CD14-positive monocyte (primary cell): ENCODE data around the gene GALNT18. TPM values are rescaled to one million over a fixed set of nuclear protein-coding genes. Genes with fewer than 3 reads are reported as not detected.

Experiments
- DNase-seq, 3 donors: peaks; one replicate each; pipeline ENCODE4 v3.0.0-alpha.2; 2011 to 2022
- H2AFZ ChIP-seq: 2 replicates; pipeline ENCODE4 v1.6.0; 2012; ENCODE audit warnings: mild to moderate bottlenecking, low read depth, low read length, inconsistent platforms; ENCODE audit not compliant: insufficient read depth, poor library complexity, severe bottlenecking
- H3K27ac ChIP-seq, 2 donors: 1 replicate in 1 of 2; 2 replicates in 1 of 2; pipeline ENCODE4 v1.5.1; 2012 to 2013; ENCODE audit warnings: low read length in 2 of 2, control low read depth in 1 of 2, inconsistent platforms in 1 of 2, low read depth in 1 of 2, mild to moderate bottlenecking in 1 of 2
- H3K27me3 ChIP-seq, 2 donors: one replicate each; pipeline versions ENCODE4 v1.6.0 to v1.6.1; 2011 to 2013; ENCODE audit warnings: low read length in 2 of 2; ENCODE audit not compliant: control insufficient read depth in 2 of 2, insufficient read depth in 2 of 2
- H3K36me3 ChIP-seq, 2 donors: replicated peaks in 1 of 2; 1 replicate in 1 of 2; 2 replicates in 1 of 2; pipeline versions ENCODE4 v1.5.1 to v1.6.1; 2012 to 2013; ENCODE audit warnings: low read length in 2 of 2, control low read depth in 1 of 2, inconsistent platforms in 1 of 2, mild to moderate bottlenecking in 1 of 2; ENCODE audit not compliant: insufficient read depth in 2 of 2, control insufficient read depth in 1 of 2
- H3K4me1 ChIP-seq, 2 donors: 1 replicate in 1 of 2; 2 replicates in 1 of 2; pipeline versions ENCODE4 v1.5.1 to v1.6.1; 2012 to 2013; ENCODE audit warnings: low read length in 2 of 2, control low read depth in 1 of 2, inconsistent platforms in 1 of 2, mild to moderate bottlenecking in 1 of 2, moderate library complexity in 1 of 2; ENCODE audit not compliant: insufficient read depth in 2 of 2, control insufficient read depth in 1 of 2
- H3K4me2 ChIP-seq: replicated peaks from 2 replicates; pipeline ENCODE3; 2012; ENCODE audit warnings: low read length, moderate library complexity, mild to moderate bottlenecking; ENCODE audit not compliant: poor library complexity, severe bottlenecking; ENCODE audit errors: extremely low read depth
- H3K4me3 ChIP-seq, 3 experiments: fragments of 200-600 bp in 1 of 3; sonication (generic) in 1 of 3; replicated peaks in 1 of 3; 1 replicate in 2 of 3; 2 replicates in 1 of 3; pipeline ENCODE4 v1.5.1; 2011 to 2013; ENCODE audit warnings: low read length in 3 of 3, mild to moderate bottlenecking in 3 of 3, control low read depth in 2 of 3, low read depth in 2 of 3, inconsistent platforms in 1 of 3, moderate library complexity in 1 of 3
- H3K79me2 ChIP-seq: 2 replicates; pipeline ENCODE4 v1.6.0; 2012; ENCODE audit warnings: mild to moderate bottlenecking, control low read depth, inconsistent platforms, low read length, moderate library complexity; ENCODE audit not compliant: insufficient read depth
- H3K9ac ChIP-seq: 2 replicates; pipeline ENCODE4 v1.6.0; 2017; ENCODE audit warnings: low read length, mild to moderate bottlenecking; ENCODE audit not compliant: insufficient read depth, poor library complexity, severe bottlenecking
- H3K9me3 ChIP-seq, 2 donors: replicated peaks in 1 of 2; 1 replicate in 1 of 2; 2 replicates in 1 of 2; pipeline versions ENCODE4 v1.5.1 to v1.6.1; 2012 to 2013; ENCODE audit warnings: low read length in 2 of 2, control low read depth in 1 of 2; ENCODE audit not compliant: control insufficient read depth in 1 of 2, insufficient read depth in 1 of 2
- H4K20me1 ChIP-seq: 2 replicates; pipeline ENCODE4 v1.6.0; 2012; ENCODE audit warnings: mild to moderate bottlenecking, low read length, control low read depth, moderate library complexity; ENCODE audit not compliant: insufficient read depth
- H3K27ac Mint-ChIP-seq, 7 donors: one replicate each; pipeline ENCODE4 v1.8.0; 2020; ENCODE audit warnings: mild to moderate bottlenecking in 7 of 7, mixed read lengths in 7 of 7, moderate library complexity in 6 of 7, inconsistent platforms in 2 of 7
- H3K27me3 Mint-ChIP-seq, 3 donors: one replicate each; pipeline ENCODE4 v1.8.0; 2021 to 2022; ENCODE audit warnings: low read depth in 3 of 3, mild to moderate bottlenecking in 3 of 3, mixed read lengths in 3 of 3, moderate library complexity in 3 of 3, inconsistent platforms in 1 of 3
- H3K36me3 Mint-ChIP-seq, 2 donors: one replicate each; pipeline ENCODE4 v1.8.0; 2020; ENCODE audit warnings: mixed read lengths in 2 of 2, inconsistent platforms in 1 of 2, mild to moderate bottlenecking in 1 of 2
- H3K4me1 Mint-ChIP-seq: one replicate; pipeline ENCODE4 v1.8.0; 2020; ENCODE audit warnings: mild to moderate bottlenecking, mixed read lengths
- H3K4me3 Mint-ChIP-seq, 2 donors: one replicate each; pipeline ENCODE4 v1.8.0; 2020; ENCODE audit warnings: mild to moderate bottlenecking in 2 of 2, mixed read lengths in 2 of 2, moderate library complexity in 1 of 2
- H3K9me3 Mint-ChIP-seq, 7 donors: one replicate each; pipeline ENCODE4 v1.8.0; 2020 to 2022; ENCODE audit warnings: mixed read lengths in 7 of 7, mild to moderate bottlenecking in 6 of 7, moderate library complexity in 6 of 7, inconsistent platforms in 2 of 7
- WGBS: methylation state at CpG from one replicate; pipeline ENCODE4 v1.1.5; 2013; ENCODE audit warnings: missing lambda C conversion rate; ENCODE audit not compliant: insufficient coverage; 5-methylcytosine and 5-hydroxymethylcytosine counted together
- intact Hi-C, 2 donors: fragments of 100-400 bp; cut with micrococcal nuclease; formaldehyde crosslinking; loops; one replicate each; pipeline versions ENCODE4 v1.15.0 to v1.15.1; 2023
- polyA plus RNA-seq, 3 donors: library from polyadenylated mRNA; depleted of rRNA in 1 of 3; unstranded in 2 of 3; stranded (reverse) in 1 of 3; fragments of 300-500 nt in 2 of 3; fragments of >200 nt in 1 of 3; fragmentation: Illumina TruSeq in 2 of 3; gene quantifications; 1 replicate in 2 of 3; 2 replicates in 1 of 3; pipeline ENCODE4 v1.2.3, GENCODE V29; 2012 to 2021
- TF ChIP-seq, protein P1 (sequence below): fragments of 200-600 bp; IDR thresholded peaks from one replicate; pipeline ENCODE4 v1.8.0; 2022; ENCODE audit warnings: antibody characterized with exemption, mild to moderate bottlenecking

The GALNT18 gene
- polyA plus RNA-seq, 3 donors, result not detected

DNA sequence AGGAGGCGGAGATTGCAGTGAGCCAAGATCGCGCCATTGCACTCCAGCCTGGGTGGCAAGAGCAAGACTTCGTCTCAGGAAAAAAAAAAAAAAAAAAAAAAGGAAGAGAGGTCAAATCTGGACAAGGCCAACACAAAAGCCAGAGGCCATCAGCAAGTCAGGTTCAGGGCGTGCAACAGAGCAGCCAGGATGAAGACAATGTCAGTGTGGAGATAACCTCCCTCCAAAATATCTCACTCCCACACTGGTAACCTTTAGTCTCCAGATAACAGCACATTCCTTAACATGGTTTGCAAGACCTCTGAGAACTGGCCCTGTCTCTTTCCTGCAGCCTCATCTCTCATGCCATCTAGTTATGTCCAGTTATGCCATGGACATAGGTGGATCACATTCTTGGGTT is 273.5 kb downstream of the GALNT18 start:
- Histone ChIP-seq H3K9me3 (no peaks in the 10 kb centered on the region), H3K79me2 (no peaks in the 10 kb centered on the region), H3K27me3 (peaks cover 0 to 2% of the 10 kb centered on the region in 2 donors), H3K4me3 (no peak overlapping the region), H3K4me1 (no peaks in the 10 kb centered on the region), H3K4me2 (no peak overlapping the region), H3K9ac (no peak overlapping the region), H2AFZ (no peak overlapping the region), H3K36me3 (no peaks in the 10 kb centered on the region), H3K27ac (no peak overlapping the region), H4K20me1 (no peaks in the 10 kb centered on the region)
- Mint-ChIP-seq H3K9me3 (peaks cover 0 to 2% (median 0%) of the 10 kb centered on the region in 7 donors), H3K27me3 (peaks cover 4 to 19% (median 9%) of the 10 kb centered on the region in 3 donors), H3K36me3 (no peaks in the 10 kb centered on the region), H3K27ac (no peak overlapping the region), H3K4me1 (no peaks in the 10 kb centered on the region), H3K4me3 (no peak overlapping the region)
- WGBS, result 92% methylated on average over 5 of the region's 5 CpGs
- DNase-seq, result no peak
- TF ChIP-seq, protein P1, sequence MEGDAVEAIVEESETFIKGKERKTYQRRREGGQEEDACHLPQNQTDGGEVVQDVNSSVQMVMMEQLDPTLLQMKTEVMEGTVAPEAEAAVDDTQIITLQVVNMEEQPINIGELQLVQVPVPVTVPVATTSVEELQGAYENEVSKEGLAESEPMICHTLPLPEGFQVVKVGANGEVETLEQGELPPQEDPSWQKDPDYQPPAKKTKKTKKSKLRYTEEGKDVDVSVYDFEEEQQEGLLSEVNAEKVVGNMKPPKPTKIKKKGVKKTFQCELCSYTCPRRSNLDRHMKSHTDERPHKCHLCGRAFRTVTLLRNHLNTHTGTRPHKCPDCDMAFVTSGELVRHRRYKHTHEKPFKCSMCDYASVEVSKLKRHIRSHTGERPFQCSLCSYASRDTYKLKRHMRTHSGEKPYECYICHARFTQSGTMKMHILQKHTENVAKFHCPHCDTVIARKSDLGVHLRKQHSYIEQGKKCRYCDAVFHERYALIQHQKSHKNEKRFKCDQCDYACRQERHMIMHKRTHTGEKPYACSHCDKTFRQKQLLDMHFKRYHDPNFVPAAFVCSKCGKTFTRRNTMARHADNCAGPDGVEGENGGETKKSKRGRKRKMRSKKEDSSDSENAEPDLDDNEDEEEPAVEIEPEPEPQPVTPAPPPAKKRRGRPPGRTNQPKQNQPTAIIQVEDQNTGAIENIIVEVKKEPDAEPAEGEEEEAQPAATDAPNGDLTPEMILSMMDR, result no peak
- intact Hi-C loops, result no loop called here

DNA sequence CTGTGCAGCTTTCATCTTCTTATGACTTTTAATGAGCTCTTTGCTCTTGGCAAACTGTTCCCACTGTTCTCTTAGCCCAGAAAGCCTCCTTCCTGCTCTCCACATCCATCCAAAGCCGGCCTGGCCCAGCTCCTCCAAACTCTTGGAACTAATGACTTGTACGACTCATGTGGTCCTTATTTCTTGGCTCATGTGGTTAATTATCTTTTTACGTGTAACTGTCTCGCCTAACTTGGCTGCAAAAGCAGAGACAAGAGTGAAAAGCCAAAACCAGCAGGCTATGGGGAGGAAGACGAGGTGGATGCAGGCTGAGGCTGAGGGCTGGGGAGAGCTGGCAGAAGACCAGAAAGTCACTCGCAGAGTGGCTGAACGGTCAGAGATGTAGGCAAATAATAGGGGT is 274.2 kb downstream of the GALNT18 start:
- no peak overlapping the region for H3K4me3 ChIP-seq
- H2AFZ ChIP-seq, result no peak overlapping the region
- no peaks in the 10 kb centered on the region for H4K20me1 ChIP-seq
- intact Hi-C loops, result no loop called here
- no peak overlapping the region for H3K4me2 ChIP-seq
- no peaks in the 10 kb centered on the region for H3K9me3 ChIP-seq
- H3K9ac ChIP-seq, result no peak overlapping the region
- Mint-ChIP-seq H3K4me3 (no peak overlapping the region), H3K27ac (no peak overlapping the region), H3K36me3 (no peaks in the 10 kb centered on the region), H3K9me3 (peaks cover 0 to 2% (median 0%) of the 10 kb centered on the region in 7 donors), H3K4me1 (no peaks in the 10 kb centered on the region), H3K27me3 (peaks cover 4 to 19% (median 9%) of the 10 kb centered on the region in 3 donors)
- H3K27ac ChIP-seq, result no peak overlapping the region
- H3K79me2 ChIP-seq, result no peaks in the 10 kb centered on the region
- no peaks in the 10 kb centered on the region for H3K36me3 ChIP-seq
- H3K4me1 ChIP-seq, result no peaks in the 10 kb centered on the region
- 96% methylated on average over 4 of the region's 7 CpGs for WGBS
- no peak for DNase-seq
- TF ChIP-seq, protein P1, result no peak
- H3K27me3 ChIP-seq, result peaks cover 0 to 2% of the 10 kb centered on the region in 2 donors
